Activated CD4-positive, alpha-beta T cell treated with anti-CD3 and anti-CD28 coated beads for 1 hour (primary cell): ENCODE data around the gene PPIL4.

Experiments
- DNase-seq: peaks from one replicate; pipeline ENCODE4 v3.0.0-alpha.2; 2020

The PPIL4 gene

GRCh38 chr6:149457316-149457884 is 88.4 kb downstream of the PPIL4 start:
- no peak for DNase-seq

GRCh38 chr6:149456311-149457021 is 89.4 kb downstream of the PPIL4 start:
- no peak for DNase-seq

GRCh38 chr6:149455031-149455732 is 90.7 kb downstream of the PPIL4 start:
- no peak for DNase-seq
